Panc1 (cell line): ENCODE measurements around the gene TBC1D25.

Experiments used
- SIN3A ChIP-seq: IDR thresholded peaks from 2 replicates; pipeline ENCODE4 v1.6.1; 2012; ENCODE audit warnings: low read depth, mild to moderate bottlenecking, low read length, moderate library complexity, borderline replicate concordance; ENCODE audit not compliant: insufficient read depth
- TF ChIP-seq, protein P1 (sequence below): fragments of 450-650 bp; IDR thresholded peaks from 2 replicates; pipeline ENCODE4 v1.5.1; 2017; ENCODE audit warnings: mild to moderate bottlenecking

DNA sequence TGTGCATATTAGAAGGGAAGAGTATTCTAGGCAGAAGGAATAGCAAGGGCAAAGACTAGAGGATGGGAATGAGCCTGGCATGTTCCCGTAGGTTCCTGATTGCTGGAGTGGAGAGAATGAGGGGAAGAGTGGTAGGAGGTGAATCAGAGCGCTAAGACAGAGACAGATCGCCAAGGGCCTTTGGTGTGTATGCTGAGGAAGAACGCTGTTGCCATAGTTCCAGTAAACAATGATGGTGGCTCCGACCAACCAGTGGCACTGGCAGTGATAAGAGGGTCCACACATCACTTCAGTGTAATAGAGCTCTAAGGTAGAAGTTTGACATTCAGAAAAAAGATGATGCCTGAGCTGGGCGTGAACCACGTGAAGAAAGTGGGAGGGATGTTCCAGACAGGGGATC is 966 bp downstream of the TBC1D25 start:
- TF ChIP-seq, protein P1, sequence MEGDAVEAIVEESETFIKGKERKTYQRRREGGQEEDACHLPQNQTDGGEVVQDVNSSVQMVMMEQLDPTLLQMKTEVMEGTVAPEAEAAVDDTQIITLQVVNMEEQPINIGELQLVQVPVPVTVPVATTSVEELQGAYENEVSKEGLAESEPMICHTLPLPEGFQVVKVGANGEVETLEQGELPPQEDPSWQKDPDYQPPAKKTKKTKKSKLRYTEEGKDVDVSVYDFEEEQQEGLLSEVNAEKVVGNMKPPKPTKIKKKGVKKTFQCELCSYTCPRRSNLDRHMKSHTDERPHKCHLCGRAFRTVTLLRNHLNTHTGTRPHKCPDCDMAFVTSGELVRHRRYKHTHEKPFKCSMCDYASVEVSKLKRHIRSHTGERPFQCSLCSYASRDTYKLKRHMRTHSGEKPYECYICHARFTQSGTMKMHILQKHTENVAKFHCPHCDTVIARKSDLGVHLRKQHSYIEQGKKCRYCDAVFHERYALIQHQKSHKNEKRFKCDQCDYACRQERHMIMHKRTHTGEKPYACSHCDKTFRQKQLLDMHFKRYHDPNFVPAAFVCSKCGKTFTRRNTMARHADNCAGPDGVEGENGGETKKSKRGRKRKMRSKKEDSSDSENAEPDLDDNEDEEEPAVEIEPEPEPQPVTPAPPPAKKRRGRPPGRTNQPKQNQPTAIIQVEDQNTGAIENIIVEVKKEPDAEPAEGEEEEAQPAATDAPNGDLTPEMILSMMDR: no peak
- no peak for TF ChIP-seq SIN3A
